Stimulated activated CD8-positive, alpha-beta memory T cell treated with anti-CD3 and anti-CD28 coated beads, Interleukin-4, amount 100 ng/mL, for 4 hours (primary cell): ENCODE results near the gene NUDCD3.
"Not testable (repeated sequence)": the region's sequence is repeated elsewhere in the genome, so short reads cannot be mapped to it uniquely, and the experiment has no call there.

ENCODE experiments used
- DNase-seq, 2 donors: peaks; one replicate each; pipeline ENCODE4 v3.0.0-alpha.2; 2020; ENCODE audit warnings: low read depth in 2 of 2, low spot score in 1 of 2

The NUDCD3 gene

GRCh38 chr7:44518761-44519160 lies 28.3 kb upstream of the NUDCD3 start:
- DNase-seq, result no peak

- DNase-seq, result no peak
These were observed 26.7 kb upstream of the NUDCD3 start for GRCh38 chr7:44517175-44517574.

- no peak for DNase-seq
These were observed 25.3 kb upstream of the NUDCD3 start for GRCh38 chr7:44515590-44516268.

- DNase-seq, result no peak
These were observed 22.3 kb upstream of the NUDCD3 start for GRCh38 chr7:44512736-44513135.

- no peak for DNase-seq
These were observed 21.5 kb upstream of the NUDCD3 start for GRCh38 chr7:44511863-44512468.

- DNase-seq, result no peak
These were observed 20.8 kb upstream of the NUDCD3 start for GRCh38 chr7:44511236-44511635.

- DNase-seq, result no peak
These were observed 18.0 kb upstream of the NUDCD3 start for GRCh38 chr7:44508328-44509030.

- not testable (repeated sequence) for DNase-seq
These were observed 16.3 kb upstream of the NUDCD3 start for GRCh38 chr7:44506592-44507288.

- DNase-seq, result no peak
These were observed 15.1 kb upstream of the NUDCD3 start for GRCh38 chr7:44505595-44505994.

GRCh38 chr7:44498230-44498954 lies 7.9 kb upstream of the NUDCD3 start:
- DNase-seq, result no peak

- DNase-seq, result no peak
These were observed 6.9 kb upstream of the NUDCD3 start for GRCh38 chr7:44497155-44498027.

- no peak for DNase-seq
These were observed 5.9 kb upstream of the NUDCD3 start for GRCh38 chr7:44496385-44496784.

- DNase-seq, result no peak
These were observed 4.5 kb upstream of the NUDCD3 start for GRCh38 chr7:44494960-44495359.

GRCh38 chr7:44491229-44491628 lies 771 bp upstream of the NUDCD3 start:
- DNase-seq, result no peak

GRCh38 chr7:44489955-44490350 lies 505 bp downstream of the NUDCD3 start:
- peak in 1 of 2 donors; percentile 10 for DNase-seq

GRCh38 chr7:44488955-44489354 lies 1.5 kb downstream of the NUDCD3 start:
- DNase-seq, result no peak

- no peak for DNase-seq
These were observed 3.8 kb downstream of the NUDCD3 start for GRCh38 chr7:44486693-44487092.

- DNase-seq, result no peak
These were observed 4.5 kb downstream of the NUDCD3 start for GRCh38 chr7:44486001-44486400.

GRCh38 chr7:44484482-44485313 lies 5.8 kb downstream of the NUDCD3 start:
- no peak for DNase-seq
